Measurements from ENCODE around the gene MYT1. TPM values are rescaled to one million over a fixed set of nuclear protein-coding genes. Genes with fewer than 3 reads are reported as not detected.

MYT1 gene
- total RNA-seq, 1 experiment from 2014 or later, result not detected

DNA sequence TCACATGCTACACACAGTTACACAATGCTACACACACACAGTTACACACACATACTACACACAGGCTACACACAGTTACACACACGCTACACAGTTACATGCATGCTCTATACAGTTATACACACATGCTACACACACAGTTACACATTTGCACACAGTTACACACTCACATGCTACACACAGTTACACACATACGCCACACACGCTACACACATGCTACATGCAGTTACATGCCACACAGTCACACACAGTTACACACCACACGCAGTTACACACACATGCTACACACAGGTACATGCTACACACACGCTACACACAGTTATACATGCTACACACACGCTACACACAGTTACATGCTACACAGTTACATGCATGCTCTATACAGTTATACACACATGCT, 15.6 kb downstream of the MYT1 start:
- Histone ChIP-seq H3K4me3 (no peak overlapping the region), H3K27me3 (ENCODE audit: insufficient read depth, low read depth) (peaks cover 85% of the 10 kb centered on the region), H3K27ac (no peak overlapping the region), H3K4me2 (no peak overlapping the region), H3K9me3 (ENCODE audit: insufficient read depth, low read depth) (no peaks in the 10 kb centered on the region), H3K9me2 (ENCODE audit: insufficient read depth) (no peaks in the 10 kb centered on the region), H3K36me3 (ENCODE audit: low read depth) (no peaks in the 10 kb centered on the region), H3K4me1 (replicated peaks; ENCODE audit: insufficient read depth) (no peaks in the 10 kb centered on the region), H3K79me2 (ENCODE audit: low read depth) (no peaks in the 10 kb centered on the region), H2AFZ (no peak overlapping the region), H4K20me1 (ENCODE audit: insufficient read depth) (no peaks in the 10 kb centered on the region; the same call in 1 of the 2 replicates), H3F3A (ENCODE audit: insufficient read depth, low read depth) (no peaks in the 10 kb centered on the region)
- TF ChIP-seq EZH2 (IDR thresholded peaks at IDR 0.05; ENCODE audit: low read depth), result no peak
- TF ChIP-seq, protein P1, sequence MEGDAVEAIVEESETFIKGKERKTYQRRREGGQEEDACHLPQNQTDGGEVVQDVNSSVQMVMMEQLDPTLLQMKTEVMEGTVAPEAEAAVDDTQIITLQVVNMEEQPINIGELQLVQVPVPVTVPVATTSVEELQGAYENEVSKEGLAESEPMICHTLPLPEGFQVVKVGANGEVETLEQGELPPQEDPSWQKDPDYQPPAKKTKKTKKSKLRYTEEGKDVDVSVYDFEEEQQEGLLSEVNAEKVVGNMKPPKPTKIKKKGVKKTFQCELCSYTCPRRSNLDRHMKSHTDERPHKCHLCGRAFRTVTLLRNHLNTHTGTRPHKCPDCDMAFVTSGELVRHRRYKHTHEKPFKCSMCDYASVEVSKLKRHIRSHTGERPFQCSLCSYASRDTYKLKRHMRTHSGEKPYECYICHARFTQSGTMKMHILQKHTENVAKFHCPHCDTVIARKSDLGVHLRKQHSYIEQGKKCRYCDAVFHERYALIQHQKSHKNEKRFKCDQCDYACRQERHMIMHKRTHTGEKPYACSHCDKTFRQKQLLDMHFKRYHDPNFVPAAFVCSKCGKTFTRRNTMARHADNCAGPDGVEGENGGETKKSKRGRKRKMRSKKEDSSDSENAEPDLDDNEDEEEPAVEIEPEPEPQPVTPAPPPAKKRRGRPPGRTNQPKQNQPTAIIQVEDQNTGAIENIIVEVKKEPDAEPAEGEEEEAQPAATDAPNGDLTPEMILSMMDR (conservative IDR thresholded peaks at IDR 0.05), result no peak
- ChIA-PET POLR2A (ENCODE audit: unreplicated experiment) (no interaction called here), CTCF (no interaction called here)
- intact Hi-C loops (cut with micrococcal nuclease; ENCODE audit: unreplicated experiment), result no loop called here
- BruUV-seq (replicated peaks), result no TSS peak
- DNase-seq, result no peak

DNA sequence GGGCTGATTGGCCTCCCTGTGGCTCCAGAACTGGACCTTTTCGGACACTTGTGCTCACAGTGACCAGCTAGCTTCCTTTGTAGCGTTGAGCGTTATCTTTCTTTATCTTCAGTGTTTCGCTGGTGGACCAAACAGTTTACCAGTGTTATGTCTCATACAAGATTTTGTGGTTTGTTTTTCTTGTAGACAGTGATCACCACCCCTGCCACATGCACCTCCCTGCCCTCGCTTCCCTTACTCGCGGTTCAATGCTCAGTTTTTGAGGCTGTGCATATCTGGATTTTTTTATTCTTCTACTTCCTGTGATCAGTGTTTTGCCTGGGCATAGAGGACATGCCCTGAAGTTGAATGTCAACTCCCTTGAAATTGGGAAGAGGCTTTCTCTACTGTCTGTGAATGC, 16.4 kb downstream of the MYT1 start:
- BruUV-seq (replicated peaks), result no TSS peak
- Histone ChIP-seq H3K4me2 (no peak overlapping the region), H3K27me3 (ENCODE audit: insufficient read depth, low read depth) (peaks cover 94% of the 10 kb centered on the region), H2AFZ (no peak overlapping the region), H3K9me3 (ENCODE audit: insufficient read depth, low read depth) (no peaks in the 10 kb centered on the region), H3K79me2 (ENCODE audit: low read depth) (no peaks in the 10 kb centered on the region), H3K9me2 (ENCODE audit: insufficient read depth) (no peaks in the 10 kb centered on the region), H3K4me1 (replicated peaks; ENCODE audit: insufficient read depth) (no peaks in the 10 kb centered on the region), H3K27ac (no peak overlapping the region), H4K20me1 (ENCODE audit: insufficient read depth) (no peaks in the 10 kb centered on the region; the same call in 1 of the 2 replicates), H3F3A (ENCODE audit: insufficient read depth, low read depth) (no peaks in the 10 kb centered on the region), H3K4me3 (no peak overlapping the region), H3K36me3 (ENCODE audit: low read depth) (no peaks in the 10 kb centered on the region)
- ChIA-PET POLR2A (ENCODE audit: unreplicated experiment) (no interaction called here), CTCF (no interaction called here)
- DNase-seq, result no peak
- TF ChIP-seq, protein P1 (conservative IDR thresholded peaks at IDR 0.05), result no peak
- TF ChIP-seq EZH2 (IDR thresholded peaks at IDR 0.05; ENCODE audit: low read depth), result no peak
- intact Hi-C loops (cut with micrococcal nuclease; ENCODE audit: unreplicated experiment), result no loop called here

DNA sequence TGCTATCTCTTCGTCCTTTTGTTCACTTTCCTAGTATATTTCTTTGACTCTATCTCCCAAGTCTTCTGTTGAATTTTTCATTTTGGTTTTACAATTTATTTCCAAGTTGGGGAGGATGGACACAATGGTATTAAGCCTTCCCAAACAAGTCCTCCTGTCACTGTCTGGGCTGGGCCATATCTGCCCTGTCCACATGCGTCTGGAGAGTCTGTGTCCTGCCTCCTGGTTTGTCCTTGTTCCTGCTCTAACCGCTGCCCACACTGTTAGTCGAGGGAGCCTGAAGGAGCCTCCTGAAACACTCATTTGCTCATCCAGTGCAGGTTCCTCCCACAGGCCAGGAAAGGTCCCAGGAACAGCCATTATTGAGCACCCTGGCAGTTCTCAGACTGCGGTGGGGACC, 17.1 kb downstream of the MYT1 start:
- no peak for DNase-seq
- H2AFZ ChIP-seq, result no peak overlapping the region
- TF ChIP-seq, protein P1 (conservative IDR thresholded peaks at IDR 0.05), result no peak
- TF ChIP-seq EZH2 (IDR thresholded peaks at IDR 0.05; ENCODE audit: low read depth), result no peak
- no TSS peak for BruUV-seq (replicated peaks)
- no peaks in the 10 kb centered on the region for H3K9me2 ChIP-seq (ENCODE audit: insufficient read depth)
- ChIA-PET POLR2A (ENCODE audit: unreplicated experiment) (no interaction called here), CTCF (no interaction called here)
- H3K27ac ChIP-seq, result no peak overlapping the region
- H4K20me1 ChIP-seq (ENCODE audit: insufficient read depth), result no peaks in the 10 kb centered on the region; the same call in 1 of the 2 replicates
- H3K36me3 ChIP-seq (ENCODE audit: low read depth), result no peaks in the 10 kb centered on the region
- no peaks in the 10 kb centered on the region for H3F3A ChIP-seq (ENCODE audit: insufficient read depth, low read depth)
- H3K4me1 ChIP-seq (replicated peaks; ENCODE audit: insufficient read depth), result no peaks in the 10 kb centered on the region
- peaks cover 99% of the 10 kb centered on the region for H3K27me3 ChIP-seq (ENCODE audit: insufficient read depth, low read depth)
- H3K4me2 ChIP-seq, result no peak overlapping the region
- no peaks in the 10 kb centered on the region for H3K9me3 ChIP-seq (ENCODE audit: insufficient read depth, low read depth)
- intact Hi-C loops (cut with micrococcal nuclease; ENCODE audit: unreplicated experiment), result no loop called here
- H3K79me2 ChIP-seq (ENCODE audit: low read depth), result no peaks in the 10 kb centered on the region
- H3K4me3 ChIP-seq, result no peak overlapping the region

Measured in PC-9 (cell line).